ENCODE measurements around the gene EXOC6B. TPM values are rescaled to one million over a fixed set of nuclear protein-coding genes. Genes with fewer than 3 reads are reported as not detected.

EXOC6B gene
- total and polyA plus RNA-seq, 2 of the 8 experiments (the other 6 are each of a cell fraction or from before 2014, with no cell fraction given) = 13.5 to 33.0 TPM

DNA sequence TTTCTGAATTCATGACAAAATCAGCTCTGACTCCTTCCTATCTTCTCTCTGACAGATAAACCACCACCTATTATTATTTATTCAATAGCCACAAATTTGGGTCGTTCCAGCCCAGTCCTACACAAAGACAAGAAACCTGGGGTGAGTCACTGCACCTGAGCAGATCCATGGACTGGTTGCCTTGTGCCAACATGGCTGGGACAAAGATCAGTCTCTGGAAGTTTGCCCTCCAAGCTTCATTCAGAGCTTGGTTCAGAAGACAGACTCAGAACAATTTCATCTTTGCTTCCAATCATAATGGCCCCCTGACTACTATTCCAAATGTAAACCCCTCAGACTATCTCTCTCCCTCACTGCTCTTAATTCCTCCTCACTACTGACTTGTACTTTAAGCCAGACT is 9.6 kb upstream of the EXOC6B start (continued):
- TF ChIP-seq, protein P1, sequence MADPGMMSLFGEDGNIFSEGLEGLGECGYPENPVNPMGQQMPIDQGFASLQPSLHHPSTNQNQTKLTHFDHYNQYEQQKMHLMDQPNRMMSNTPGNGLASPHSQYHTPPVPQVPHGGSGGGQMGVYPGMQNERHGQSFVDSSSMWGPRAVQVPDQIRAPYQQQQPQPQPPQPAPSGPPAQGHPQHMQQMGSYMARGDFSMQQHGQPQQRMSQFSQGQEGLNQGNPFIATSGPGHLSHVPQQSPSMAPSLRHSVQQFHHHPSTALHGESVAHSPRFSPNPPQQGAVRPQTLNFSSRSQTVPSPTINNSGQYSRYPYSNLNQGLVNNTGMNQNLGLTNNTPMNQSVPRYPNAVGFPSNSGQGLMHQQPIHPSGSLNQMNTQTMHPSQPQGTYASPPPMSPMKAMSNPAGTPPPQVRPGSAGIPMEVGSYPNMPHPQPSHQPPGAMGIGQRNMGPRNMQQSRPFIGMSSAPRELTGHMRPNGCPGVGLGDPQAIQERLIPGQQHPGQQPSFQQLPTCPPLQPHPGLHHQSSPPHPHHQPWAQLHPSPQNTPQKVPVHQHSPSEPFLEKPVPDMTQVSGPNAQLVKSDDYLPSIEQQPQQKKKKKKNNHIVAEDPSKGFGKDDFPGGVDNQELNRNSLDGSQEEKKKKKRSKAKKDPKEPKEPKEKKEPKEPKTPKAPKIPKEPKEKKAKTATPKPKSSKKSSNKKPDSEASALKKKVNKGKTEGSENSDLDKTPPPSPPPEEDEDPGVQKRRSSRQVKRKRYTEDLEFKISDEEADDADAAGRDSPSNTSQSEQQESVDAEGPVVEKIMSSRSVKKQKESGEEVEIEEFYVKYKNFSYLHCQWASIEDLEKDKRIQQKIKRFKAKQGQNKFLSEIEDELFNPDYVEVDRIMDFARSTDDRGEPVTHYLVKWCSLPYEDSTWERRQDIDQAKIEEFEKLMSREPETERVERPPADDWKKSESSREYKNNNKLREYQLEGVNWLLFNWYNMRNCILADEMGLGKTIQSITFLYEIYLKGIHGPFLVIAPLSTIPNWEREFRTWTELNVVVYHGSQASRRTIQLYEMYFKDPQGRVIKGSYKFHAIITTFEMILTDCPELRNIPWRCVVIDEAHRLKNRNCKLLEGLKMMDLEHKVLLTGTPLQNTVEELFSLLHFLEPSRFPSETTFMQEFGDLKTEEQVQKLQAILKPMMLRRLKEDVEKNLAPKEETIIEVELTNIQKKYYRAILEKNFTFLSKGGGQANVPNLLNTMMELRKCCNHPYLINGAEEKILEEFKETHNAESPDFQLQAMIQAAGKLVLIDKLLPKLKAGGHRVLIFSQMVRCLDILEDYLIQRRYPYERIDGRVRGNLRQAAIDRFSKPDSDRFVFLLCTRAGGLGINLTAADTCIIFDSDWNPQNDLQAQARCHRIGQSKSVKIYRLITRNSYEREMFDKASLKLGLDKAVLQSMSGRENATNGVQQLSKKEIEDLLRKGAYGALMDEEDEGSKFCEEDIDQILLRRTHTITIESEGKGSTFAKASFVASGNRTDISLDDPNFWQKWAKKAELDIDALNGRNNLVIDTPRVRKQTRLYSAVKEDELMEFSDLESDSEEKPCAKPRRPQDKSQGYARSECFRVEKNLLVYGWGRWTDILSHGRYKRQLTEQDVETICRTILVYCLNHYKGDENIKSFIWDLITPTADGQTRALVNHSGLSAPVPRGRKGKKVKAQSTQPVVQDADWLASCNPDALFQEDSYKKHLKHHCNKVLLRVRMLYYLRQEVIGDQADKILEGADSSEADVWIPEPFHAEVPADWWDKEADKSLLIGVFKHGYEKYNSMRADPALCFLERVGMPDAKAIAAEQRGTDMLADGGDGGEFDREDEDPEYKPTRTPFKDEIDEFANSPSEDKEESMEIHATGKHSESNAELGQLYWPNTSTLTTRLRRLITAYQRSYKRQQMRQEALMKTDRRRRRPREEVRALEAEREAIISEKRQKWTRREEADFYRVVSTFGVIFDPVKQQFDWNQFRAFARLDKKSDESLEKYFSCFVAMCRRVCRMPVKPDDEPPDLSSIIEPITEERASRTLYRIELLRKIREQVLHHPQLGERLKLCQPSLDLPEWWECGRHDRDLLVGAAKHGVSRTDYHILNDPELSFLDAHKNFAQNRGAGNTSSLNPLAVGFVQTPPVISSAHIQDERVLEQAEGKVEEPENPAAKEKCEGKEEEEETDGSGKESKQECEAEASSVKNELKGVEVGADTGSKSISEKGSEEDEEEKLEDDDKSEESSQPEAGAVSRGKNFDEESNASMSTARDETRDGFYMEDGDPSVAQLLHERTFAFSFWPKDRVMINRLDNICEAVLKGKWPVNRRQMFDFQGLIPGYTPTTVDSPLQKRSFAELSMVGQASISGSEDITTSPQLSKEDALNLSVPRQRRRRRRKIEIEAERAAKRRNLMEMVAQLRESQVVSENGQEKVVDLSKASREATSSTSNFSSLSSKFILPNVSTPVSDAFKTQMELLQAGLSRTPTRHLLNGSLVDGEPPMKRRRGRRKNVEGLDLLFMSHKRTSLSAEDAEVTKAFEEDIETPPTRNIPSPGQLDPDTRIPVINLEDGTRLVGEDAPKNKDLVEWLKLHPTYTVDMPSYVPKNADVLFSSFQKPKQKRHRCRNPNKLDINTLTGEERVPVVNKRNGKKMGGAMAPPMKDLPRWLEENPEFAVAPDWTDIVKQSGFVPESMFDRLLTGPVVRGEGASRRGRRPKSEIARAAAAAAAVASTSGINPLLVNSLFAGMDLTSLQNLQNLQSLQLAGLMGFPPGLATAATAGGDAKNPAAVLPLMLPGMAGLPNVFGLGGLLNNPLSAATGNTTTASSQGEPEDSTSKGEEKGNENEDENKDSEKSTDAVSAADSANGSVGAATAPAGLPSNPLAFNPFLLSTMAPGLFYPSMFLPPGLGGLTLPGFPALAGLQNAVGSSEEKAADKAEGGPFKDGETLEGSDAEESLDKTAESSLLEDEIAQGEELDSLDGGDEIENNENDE (IDR thresholded peaks at IDR 0.05; ENCODE audit: insufficient replicate concordance, low read length) = no peak
- TF ChIP-seq NANOG (IDR thresholded peaks at IDR 0.05; ENCODE audit: insufficient read depth, low read depth, low read length, poor library complexity, severe bottlenecking) (no peak), EP300 (IDR thresholded peaks at IDR 0.05; ENCODE audit: borderline replicate concordance in 1 of 2, low read depth in 2 of 2, low read length in 2 of 2) (no peak), RBBP5 (IDR thresholded peaks at IDR 0.05; ENCODE audit: borderline replicate concordance, low read depth, low read length) (no peak), SP1 (IDR thresholded peaks at IDR 0.05; ENCODE audit: low read depth, low read length) (no peak), POU5F1 (IDR thresholded peaks at IDR 0.05; ENCODE audit: low read depth, low read length) (no peak), YY1 (IDR thresholded peaks at IDR 0.05; ENCODE audit: low read depth, low read length) (no peak)
- TF ChIP-seq, protein P2, sequence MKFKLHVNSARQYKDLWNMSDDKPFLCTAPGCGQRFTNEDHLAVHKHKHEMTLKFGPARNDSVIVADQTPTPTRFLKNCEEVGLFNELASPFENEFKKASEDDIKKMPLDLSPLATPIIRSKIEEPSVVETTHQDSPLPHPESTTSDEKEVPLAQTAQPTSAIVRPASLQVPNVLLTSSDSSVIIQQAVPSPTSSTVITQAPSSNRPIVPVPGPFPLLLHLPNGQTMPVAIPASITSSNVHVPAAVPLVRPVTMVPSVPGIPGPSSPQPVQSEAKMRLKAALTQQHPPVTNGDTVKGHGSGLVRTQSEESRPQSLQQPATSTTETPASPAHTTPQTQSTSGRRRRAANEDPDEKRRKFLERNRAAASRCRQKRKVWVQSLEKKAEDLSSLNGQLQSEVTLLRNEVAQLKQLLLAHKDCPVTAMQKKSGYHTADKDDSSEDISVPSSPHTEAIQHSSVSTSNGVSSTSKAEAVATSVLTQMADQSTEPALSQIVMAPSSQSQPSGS (IDR thresholded peaks at IDR 0.05; ENCODE audit: low read length) = no peak
- TF ChIP-seq, protein P3, sequence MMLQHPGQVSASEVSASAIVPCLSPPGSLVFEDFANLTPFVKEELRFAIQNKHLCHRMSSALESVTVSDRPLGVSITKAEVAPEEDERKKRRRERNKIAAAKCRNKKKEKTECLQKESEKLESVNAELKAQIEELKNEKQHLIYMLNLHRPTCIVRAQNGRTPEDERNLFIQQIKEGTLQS (IDR thresholded peaks at IDR 0.05; ENCODE audit: insufficient read depth, low read depth, low read length) = no peak
